HT1080 (cell line): ENCODE data around the gene FADS2. TPM values are rescaled to one million over a fixed set of nuclear protein-coding genes. Genes with fewer than 3 reads are reported as not detected.
A peak's percentile ranks its signal among the peaks of the same experiment; 100 is the strongest.

Experiments
- DNase-seq: peaks from one replicate; pipeline ENCODE4 v3.0.0-alpha.2; 2015; ENCODE audit warnings: low read depth
- total RNA-seq: library from RNA; depleted of rRNA; stranded (reverse); fragments of >200 nt; shearing (Covaris generic); gene quantifications from 2 replicates; pipeline ENCODE4 v1.2.3, GENCODE V29; 2014

The FADS2 gene
- total RNA-seq, 1 experiment from 2014 or later: 125 TPM

- DNase-seq: no peak
Measured at GRCh38 chr11:61817471-61818202, 10.5 kb upstream of the FADS2 start.

- DNase-seq: peak; percentile 69
Measured at GRCh38 chr11:61820174-61820573, 7.9 kb upstream of the FADS2 start.

DNA sequence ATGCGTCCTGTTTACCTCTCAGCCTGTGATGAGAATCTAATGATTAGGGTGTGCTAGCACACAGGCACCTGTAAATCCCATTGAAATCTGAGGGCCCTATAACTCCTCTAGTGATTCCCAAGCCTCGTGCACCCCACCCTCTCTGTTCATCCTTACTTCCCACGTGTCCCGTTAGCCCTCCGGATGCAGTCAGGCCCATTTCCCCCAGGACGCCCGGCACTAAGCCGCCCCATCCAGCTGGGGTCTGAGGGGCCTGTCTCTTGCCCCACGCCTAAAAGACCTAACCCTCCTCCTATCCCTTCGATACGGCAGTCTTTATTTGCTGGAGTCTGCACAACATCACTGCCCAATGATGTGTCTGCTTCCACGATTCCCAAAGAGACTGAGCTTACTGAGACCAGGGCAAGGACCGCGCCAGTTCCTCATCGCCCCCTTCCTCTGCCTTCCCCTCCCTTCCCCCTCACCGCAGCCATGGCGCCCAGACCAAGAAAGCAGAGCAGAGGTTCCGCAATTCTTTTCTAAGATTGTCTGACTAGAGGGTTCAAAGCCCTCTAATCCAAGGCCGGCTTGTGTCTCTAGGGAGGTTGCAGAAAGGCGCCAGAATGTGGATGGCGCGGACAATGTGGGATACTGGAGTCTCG, 1.1 kb upstream of the FADS2 start:
- DNase-seq: no peak

DNA sequence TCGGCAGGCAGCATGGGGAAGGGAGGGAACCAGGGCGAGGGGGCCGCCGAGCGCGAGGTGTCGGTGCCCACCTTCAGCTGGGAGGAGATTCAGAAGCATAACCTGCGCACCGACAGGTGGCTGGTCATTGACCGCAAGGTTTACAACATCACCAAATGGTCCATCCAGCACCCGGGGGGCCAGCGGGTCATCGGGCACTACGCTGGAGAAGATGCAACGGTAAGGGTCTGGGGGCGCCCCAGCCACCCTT, 204 bp downstream of the FADS2 start:
- DNase-seq: no peak

DNA sequence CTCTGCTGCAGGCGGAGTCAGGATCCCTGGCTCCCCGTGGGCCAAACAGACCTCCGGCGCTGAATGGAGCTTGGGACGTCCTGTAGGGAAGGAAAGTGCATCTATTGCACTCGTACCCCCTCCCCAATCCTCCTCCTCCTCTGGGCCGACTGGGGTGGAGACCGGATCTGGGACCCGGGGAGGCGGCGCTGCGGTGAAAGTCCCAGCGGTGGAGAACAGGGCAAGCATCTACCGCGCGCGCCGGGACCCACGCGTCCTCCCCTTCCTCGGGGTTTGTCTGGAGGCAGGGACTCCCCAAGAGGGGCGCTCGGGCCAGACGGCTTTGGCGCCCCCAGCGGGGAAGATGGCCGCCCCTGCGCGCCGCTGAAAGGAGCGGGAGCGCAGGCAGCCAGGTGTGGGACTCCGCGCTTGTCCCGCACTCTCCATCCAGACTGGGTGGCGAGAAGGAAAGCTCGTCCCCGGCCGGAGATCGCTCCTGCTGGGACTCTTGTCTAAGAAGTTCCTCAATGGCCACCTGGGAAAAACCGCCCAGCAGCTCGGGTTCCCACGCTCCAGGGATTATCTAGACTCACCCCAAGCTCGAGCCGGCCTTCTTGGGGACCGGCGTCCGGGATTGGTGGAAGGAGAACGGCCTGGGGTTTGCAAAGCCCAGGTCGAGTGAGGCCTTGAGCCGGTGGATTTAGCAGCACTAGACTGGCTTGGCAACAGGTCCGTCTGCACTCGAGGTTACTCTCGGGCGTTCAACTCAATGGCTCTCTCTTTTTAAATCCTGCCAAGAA, 718 bp downstream of the FADS2 start:
- peak; percentile 27 for DNase-seq

GRCh38 chr11:61829806-61830205, 1.7 kb downstream of the FADS2 start:
- no peak for DNase-seq

DNA sequence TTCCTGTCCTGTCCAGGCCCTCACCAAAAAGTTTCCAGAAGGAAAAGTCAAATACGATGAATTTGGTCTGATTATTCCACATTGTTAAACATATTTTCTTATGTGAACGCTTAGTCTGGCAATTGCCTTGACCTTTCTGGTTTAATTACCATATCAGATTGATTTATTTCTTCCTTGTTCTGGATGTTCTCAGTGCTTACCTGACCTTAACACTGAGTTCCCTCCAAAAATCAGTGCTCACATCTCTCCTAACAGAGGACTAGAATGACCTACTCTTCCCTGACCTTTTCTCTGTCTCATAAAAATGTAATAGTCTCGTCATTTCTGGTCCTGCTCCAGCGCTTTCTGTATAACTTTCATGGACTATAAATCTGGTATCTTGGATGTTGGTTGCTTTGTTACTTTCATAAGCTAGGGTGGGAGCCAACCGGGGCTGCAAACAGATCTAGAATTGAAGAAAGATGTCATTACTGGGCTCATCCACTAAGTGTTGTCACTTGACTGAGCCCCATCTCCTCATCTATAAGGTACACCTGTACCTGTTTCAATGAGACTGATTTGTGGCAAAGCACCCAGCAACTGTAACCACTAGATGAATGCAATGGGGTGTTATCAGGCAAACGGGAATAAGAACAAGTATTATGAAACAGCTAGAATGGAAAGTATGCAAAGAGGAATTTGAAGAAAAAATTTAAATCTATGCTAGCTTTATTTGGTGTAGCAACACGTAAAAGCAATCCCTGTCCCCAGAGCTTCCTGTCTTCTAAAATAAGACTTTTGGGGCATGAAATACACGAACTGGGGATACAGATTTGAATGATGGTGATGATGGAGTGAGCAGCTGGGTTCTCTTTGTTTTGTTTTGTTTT, 2.4 kb downstream of the FADS2 start:
- no peak for DNase-seq

- no peak for DNase-seq
Measured at GRCh38 chr11:61832207-61832606, 4.1 kb downstream of the FADS2 start.

DNA sequence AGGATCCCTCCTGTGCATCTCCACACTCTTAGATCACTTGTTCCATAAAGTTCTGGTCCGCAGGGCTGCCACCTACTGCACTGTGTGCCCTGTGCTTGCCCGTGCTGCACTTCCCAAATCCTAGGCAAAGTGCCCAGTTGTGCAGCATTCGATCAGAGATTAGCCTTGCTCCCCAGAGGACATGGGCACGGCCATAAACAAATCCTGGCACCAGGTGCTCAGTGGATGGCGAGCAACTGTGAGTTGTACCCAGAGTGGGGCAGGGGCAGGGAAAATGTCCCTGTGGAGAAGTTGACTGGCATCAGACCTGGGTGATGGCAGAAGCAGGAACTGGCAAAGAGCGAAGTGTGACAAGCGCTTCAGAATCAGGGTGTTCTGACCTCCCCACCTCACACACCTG, 4.7 kb downstream of the FADS2 start:
- DNase-seq: no peak

DNA sequence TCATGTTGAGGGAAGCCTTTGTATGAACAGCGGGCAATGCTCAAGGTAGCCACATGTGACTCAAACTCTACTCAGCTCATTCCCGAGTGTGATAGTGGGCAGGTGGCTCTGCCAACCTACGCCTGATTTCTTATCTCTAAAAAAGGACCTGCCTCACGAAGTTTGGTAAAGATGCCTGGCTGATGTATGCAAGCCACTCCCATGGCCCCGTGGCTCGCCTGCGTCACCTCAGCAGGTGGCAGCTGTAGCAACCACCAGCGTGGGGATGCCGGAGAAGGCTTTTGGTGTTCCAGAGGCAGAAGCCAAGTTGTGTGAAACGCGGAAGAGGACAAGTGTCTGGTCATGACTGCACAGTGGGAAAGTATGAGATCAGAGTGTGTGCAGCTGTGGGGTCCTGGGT, 5.4 kb downstream of the FADS2 start:
- DNase-seq: no peak

DNA sequence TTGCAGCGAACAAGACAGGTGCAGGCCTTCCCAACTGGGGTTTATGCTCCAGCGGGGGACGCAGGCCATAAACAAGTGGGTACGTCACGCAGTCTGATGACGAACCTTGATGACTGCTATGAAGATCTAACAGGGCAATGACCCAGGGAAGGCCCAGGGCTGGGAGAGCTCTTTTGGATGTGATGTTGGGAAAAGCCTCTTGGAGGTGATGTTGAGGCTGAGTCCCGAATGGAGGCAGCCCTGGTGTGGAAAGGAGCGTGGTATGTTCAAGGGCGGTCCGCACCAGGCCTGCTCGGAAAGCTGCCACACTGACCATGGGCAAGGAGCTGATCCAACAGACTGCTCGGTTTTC, 5.8 kb downstream of the FADS2 start:
- no peak for DNase-seq

GRCh38 chr11:61834278-61835048, 6.4 kb downstream of the FADS2 start:
- DNase-seq: peak; percentile 64

GRCh38 chr11:61836193-61836592, 8.1 kb downstream of the FADS2 start:
- DNase-seq: no peak

GRCh38 chr11:61837411-61838005, 9.4 kb downstream of the FADS2 start:
- no peak for DNase-seq

DNA sequence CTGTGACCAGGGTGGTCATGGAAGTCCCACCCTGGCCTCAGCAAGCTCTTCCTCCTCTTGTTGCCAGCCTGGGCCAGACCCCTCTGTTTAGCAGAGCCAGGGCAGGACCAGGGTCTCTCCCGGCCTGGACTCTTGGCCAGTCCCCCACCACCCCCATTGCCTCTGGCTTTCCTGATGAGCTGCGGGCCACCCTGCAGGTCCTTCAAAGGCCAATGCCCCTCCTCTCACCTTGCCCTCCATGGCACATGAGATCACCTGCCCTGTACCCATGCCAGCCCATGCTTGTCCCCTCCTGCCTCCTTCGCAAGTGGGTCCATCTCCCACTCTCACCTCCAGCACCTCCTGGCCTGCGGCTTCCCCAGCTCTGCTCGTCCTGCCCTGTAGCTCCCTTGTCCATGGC, 10.4 kb downstream of the FADS2 start:
- DNase-seq: no peak

- no peak for DNase-seq
Measured at GRCh38 chr11:61838921-61839320, 10.8 kb downstream of the FADS2 start.

GRCh38 chr11:61839742-61840141, 11.6 kb downstream of the FADS2 start:
- no peak for DNase-seq

DNA sequence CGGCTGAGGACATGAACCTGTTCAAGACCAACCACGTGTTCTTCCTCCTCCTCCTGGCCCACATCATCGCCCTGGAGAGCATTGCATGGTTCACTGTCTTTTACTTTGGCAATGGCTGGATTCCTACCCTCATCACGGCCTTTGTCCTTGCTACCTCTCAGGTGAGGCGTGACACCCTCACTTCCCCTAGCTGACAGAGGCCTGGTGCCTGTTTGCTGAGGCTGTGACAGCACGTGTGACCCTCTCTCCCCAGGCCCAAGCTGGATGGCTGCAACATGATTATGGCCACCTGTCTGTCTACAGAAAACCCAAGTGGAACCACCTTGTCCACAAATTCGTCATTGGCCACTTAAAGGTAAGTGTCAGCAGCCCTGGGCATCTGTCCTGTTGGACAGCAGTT, 12.3 kb downstream of the FADS2 start:
- DNase-seq: no peak

GRCh38 chr11:61841636-61842527, 13.8 kb downstream of the FADS2 start:
- DNase-seq: no peak

GRCh38 chr11:61842528-61842820, 14.4 kb downstream of the FADS2 start:
- DNase-seq: no peak
